Retinal pigment epithelial cell (primary cell): ENCODE measurements around the gene NINL.

Experiments
- DNase-seq: peaks from one replicate; pipeline ENCODE4 v3.0.0-alpha.2; 2010; ENCODE audit warnings: low read depth
- H3K4me3 ChIP-seq: 2 replicates; pipeline ENCODE4 v1.5.1; 2011; ENCODE audit warnings: mild to moderate bottlenecking, low read length, control low read depth, moderate library complexity
- CTCF ChIP-seq: conservative IDR thresholded peaks from 2 replicates; pipeline ENCODE4 v1.5.1; 2011; ENCODE audit warnings: low read depth, low read length, control low read depth, inconsistent platforms

NINL gene

DNA sequence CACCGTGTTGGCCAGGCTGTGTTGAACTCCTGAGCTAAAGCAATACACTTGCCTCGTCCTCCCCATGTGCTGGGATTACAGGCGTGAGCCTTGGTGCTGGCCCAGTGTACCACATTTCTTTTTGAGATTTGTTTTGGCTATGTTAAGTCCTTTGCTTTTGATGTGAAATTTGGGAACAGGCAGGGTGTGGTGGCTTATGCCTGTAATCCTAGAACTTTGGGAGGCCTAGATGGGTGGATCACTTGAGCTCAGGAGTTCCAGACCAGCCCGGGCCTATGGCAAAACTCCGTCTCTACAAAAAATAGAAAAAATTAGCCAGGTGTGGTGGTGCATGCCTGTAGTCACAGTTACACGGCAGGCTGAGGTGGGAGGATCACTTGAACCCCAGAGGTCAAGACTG is 137.7 kb downstream of the NINL start:
- no peak for TF ChIP-seq CTCF

DNA sequence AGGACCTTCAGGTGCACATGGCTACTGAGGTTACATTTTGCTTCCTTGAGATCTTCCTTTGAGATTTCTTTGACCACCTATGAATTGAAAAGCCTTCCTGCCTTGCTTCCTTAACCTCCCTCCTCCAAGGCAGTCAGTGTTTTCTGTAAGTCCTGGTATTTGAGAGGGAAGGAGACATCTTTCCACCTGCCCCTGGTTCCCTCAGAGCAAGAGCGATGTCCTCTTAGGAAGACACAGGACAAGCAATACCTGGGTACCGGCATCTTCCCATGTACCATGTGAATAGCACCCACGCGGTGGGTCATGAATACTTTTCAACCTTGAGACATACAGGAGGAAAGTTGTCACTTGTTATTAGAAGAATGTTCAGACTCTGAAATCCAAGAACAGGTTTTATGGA is 140.8 kb downstream of the NINL start:
- no peak for TF ChIP-seq CTCF
- no peak overlapping the region for H3K4me3 ChIP-seq
- no peak for DNase-seq

More for the DNA sequence above, 137.7 kb downstream of the NINL start:
- no peak overlapping the region for H3K4me3 ChIP-seq
- no peak for DNase-seq

DNA sequence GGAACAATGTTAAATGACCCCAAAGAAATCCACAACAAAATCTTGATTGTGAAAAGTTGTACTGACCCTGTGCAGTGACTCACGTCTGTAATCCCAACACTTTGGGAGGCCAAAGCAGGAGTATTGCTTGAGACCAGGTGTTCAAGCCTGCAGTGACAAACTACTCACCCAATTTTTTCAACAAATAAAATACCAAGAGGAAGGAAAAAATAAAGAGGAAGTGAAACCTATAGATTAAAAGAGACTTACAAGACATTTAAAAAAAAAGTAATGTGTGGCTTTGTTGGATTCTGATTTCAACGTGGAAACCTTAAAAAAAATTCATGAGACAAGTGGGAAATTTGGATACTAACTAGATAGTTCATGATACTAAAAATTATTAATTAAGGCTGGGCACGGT is 146.0 kb downstream of the NINL start:
- TF ChIP-seq CTCF: no peak
- no peak overlapping the region for H3K4me3 ChIP-seq
- DNase-seq: no peak

- DNase-seq: no peak
- no peak for TF ChIP-seq CTCF
- H3K4me3 ChIP-seq: peak overlapping the region; percentile 2
Measured at GRCh38 chr20:25437153-25437581, 148.2 kb downstream of the NINL start.

- DNase-seq: no peak
- H3K4me3 ChIP-seq: no peak overlapping the region
- no peak for TF ChIP-seq CTCF
Measured at GRCh38 chr20:25424536-25424935, 160.8 kb downstream of the NINL start.

- no peak for TF ChIP-seq CTCF
- no peak overlapping the region for H3K4me3 ChIP-seq
Measured at GRCh38 chr20:25422032-25422431, 163.3 kb downstream of the NINL start.

DNA sequence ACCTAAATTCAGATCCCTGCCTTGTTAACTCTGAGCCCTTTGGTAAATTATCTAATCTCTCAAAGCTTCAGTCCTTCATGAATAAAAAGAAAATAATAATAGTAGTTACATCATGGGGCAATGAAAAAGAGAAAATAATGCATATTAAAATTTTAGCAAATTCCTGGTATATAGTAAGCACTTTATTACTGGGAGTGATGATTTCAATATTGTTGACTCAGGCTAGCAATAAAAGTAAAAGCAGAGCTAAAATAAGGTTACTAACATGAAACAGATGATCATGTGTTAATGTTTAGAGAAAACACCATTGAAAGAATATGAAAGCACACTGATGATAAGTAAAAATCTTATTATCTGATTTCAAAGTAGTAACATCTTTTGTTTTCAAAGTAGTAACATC is 164.2 kb downstream of the NINL start:
- no peak for DNase-seq
- H3K4me3 ChIP-seq: no peak overlapping the region
- TF ChIP-seq CTCF: no peak

More at GRCh38 chr20:25422032-25422431, 163.3 kb downstream of the NINL start:
- DNase-seq: no peak
